HepG2 (cell line): ENCODE measurements around the gene FBXO39. TPM values are rescaled to one million over a fixed set of nuclear protein-coding genes. Genes with fewer than 3 reads are reported as not detected.
A peak's percentile ranks its signal among the peaks of the same experiment; 100 is the strongest.

ENCODE experiments used
- ATAC-seq: fragments of 200-7000 bp; cut with Tn5 transposase; 3 replicates; pipeline ENCODE4 v1.9.1; 2020; ENCODE audit warnings: mild to moderate bottlenecking, moderate library complexity
- BruUV-seq: library from RNA; stranded (reverse); fragments of 400-500 nt; replicated peaks from 2 replicates; lab custom pipeline; 2021; lab: Mats Ljungman, UMichigan
- CTCF ChIA-PET: fragments of 300-600 bp; formaldehyde crosslinking; extraction: SDS; loops from one replicate; lab custom pipeline; 2021; ENCODE audit warnings: low total read pairs, inconsistent platforms, low intra/inter-chr PET ratio; lab: Yijun Ruan, JAX
- POLR2A ChIA-PET: fragments of 350-600 bp; sonication (Branson Sonifier 250); formaldehyde crosslinking; loops from one replicate; lab custom pipeline; 2020; ENCODE audit warnings: antibody characterized with exemption, inconsistent platforms; lab: Yijun Ruan, JAX
- DNase-seq: peaks from one replicate; pipeline ENCODE4 v3.0.0-alpha.2; 2015; ENCODE audit warnings: low spot score
- FAIRE-seq: peaks from 3 replicates; lab custom pipeline; 2011; peaks lifted over from hg19 to GRCh38; lab: Jason Lieb, UNC
- H2AFZ ChIP-seq: one replicate; pipeline ENCODE4 v1.6.1; 2011; ENCODE audit warnings: low read length, inconsistent platforms
- H3K27ac ChIP-seq: fragments of 300-600 bp; 3 replicates; pipeline ENCODE4 v1.8.0; 2011; ENCODE audit warnings: mixed run types, mild to moderate bottlenecking, mixed read lengths, low read length, inconsistent platforms; ENCODE audit not compliant: insufficient read depth; ENCODE audit errors: extremely low read length
- H3K27me3 ChIP-seq, 2 experiments: fragments of 200-600 bp in 1 of 2; 2 replicates in 1 of 2; 3 replicates in 1 of 2; pipeline versions ENCODE4 v1.6.0 to v1.8.0; 2011; ENCODE audit warnings: low read length in 2 of 2, mild to moderate bottlenecking in 2 of 2, moderate library complexity in 2 of 2, inconsistent platforms in 1 of 2; ENCODE audit not compliant: insufficient read depth in 2 of 2, control insufficient read depth in 1 of 2
- H3K36me3 ChIP-seq, 2 experiments: fragments of 200-600 bp in 1 of 2; replicated peaks in 1 of 2; 2 replicates in 1 of 2; 3 replicates in 1 of 2; pipeline versions ENCODE4 v1.5.1 to v1.8.0; 2011; ENCODE audit warnings: low read length in 2 of 2, inconsistent platforms in 1 of 2; ENCODE audit not compliant: insufficient read depth in 2 of 2, control insufficient read depth in 1 of 2
- H3K4me1 ChIP-seq: 2 replicates; pipeline ENCODE4 v1.5.1; 2012; ENCODE audit warnings: low read length, inconsistent platforms; ENCODE audit not compliant: insufficient read depth
- H3K4me2 ChIP-seq: 2 replicates; pipeline ENCODE4 v1.6.0; 2011; ENCODE audit warnings: low read depth, low read length, inconsistent platforms
- H3K4me3 ChIP-seq, 3 experiments: fragments of 200-600 bp in 1 of 3; sonication (generic), shearing (Covaris generic) in 1 of 3; replicated peaks in 1 of 3; 2 replicates each; pipeline ENCODE4 v1.5.1; 2011 to 2016; ENCODE audit warnings: low read length in 3 of 3, inconsistent platforms in 2 of 3, low read depth in 2 of 3, mild to moderate bottlenecking in 2 of 3, control low read depth in 1 of 3, mixed read lengths in 1 of 3; ENCODE audit not compliant: insufficient read depth in 1 of 3
- H3K79me2 ChIP-seq: one replicate; pipeline ENCODE4 v1.6.1; 2011; ENCODE audit warnings: low read length, inconsistent platforms; ENCODE audit not compliant: insufficient read depth
- H3K9ac ChIP-seq: 2 replicates; pipeline ENCODE4 v1.6.0; 2011; ENCODE audit warnings: mild to moderate bottlenecking, low read depth, low read length, inconsistent platforms; ENCODE audit not compliant: insufficient read depth
- H3K9me3 ChIP-seq: 2 replicates; pipeline ENCODE4 v1.5.1; 2012; ENCODE audit warnings: mild to moderate bottlenecking, low read length
- H4K20me1 ChIP-seq: 2 replicates; pipeline ENCODE4 v1.6.0; 2011; ENCODE audit warnings: inconsistent platforms, mild to moderate bottlenecking, low read length, moderate library complexity; ENCODE audit not compliant: insufficient read depth
- ATF4 ChIP-seq, 2 experiments: fragments of 450-650 bp in 1 of 2; sonication (generic) in 1 of 2; formaldehyde crosslinking; IDR thresholded peaks; 2 replicates each; pipeline versions ENCODE4 v1.5.0 to v1.8.0; 2020 to 2022; ENCODE audit warnings: mild to moderate bottlenecking in 1 of 2, missing genetic modification reagents in 1 of 2
- CEBPB ChIP-seq: IDR thresholded peaks from 2 replicates; pipeline ENCODE4 v1.6.1; 2011; ENCODE audit warnings: low read depth, low read length, improper control_type of control experiment, borderline replicate concordance
- CREB1 ChIP-seq, 2 experiments: fragments of 450-650 bp in 1 of 2; IDR thresholded peaks; 2 replicates each; pipeline ENCODE4 v1.6.1; 2016 to 2017; ENCODE audit warnings: control low read depth in 1 of 2, mild to moderate bottlenecking in 1 of 2, missing compliant biosample characterization in 1 of 2, missing genetic modification characterization in 1 of 2
- ELF3 ChIP-seq: IDR thresholded peaks from 2 replicates; pipeline ENCODE4 v1.6.1; 2016; ENCODE audit warnings: missing genetic modification reagents, missing compliant biosample characterization
- FOXA3 ChIP-seq: IDR thresholded peaks from 2 replicates; pipeline ENCODE4 v1.6.1; 2016; ENCODE audit warnings: missing genetic modification reagents, missing compliant biosample characterization
- GABPA ChIP-seq, 2 experiments: IDR thresholded peaks; 2 replicates each; pipeline ENCODE4 v1.6.1; 2011 to 2016; ENCODE audit warnings: low read depth in 2 of 2, low read length in 1 of 2, missing biosample characterization in 1 of 2, missing genetic modification characterization in 1 of 2
- GATAD2A ChIP-seq: IDR thresholded peaks from 2 replicates; pipeline ENCODE4 v1.6.1; 2016
- HHEX ChIP-seq: IDR thresholded peaks from 2 replicates; pipeline ENCODE4 v1.6.1; 2016; ENCODE audit warnings: control low read depth
- HOXA3 ChIP-seq: sonication (generic); formaldehyde crosslinking; IDR thresholded peaks from 2 replicates; pipeline ENCODE4 v1.5.0; 2020; ENCODE audit warnings: missing genetic modification reagents
- KLF16 ChIP-seq, 2 experiments: sonication (generic) in 1 of 2; formaldehyde crosslinking in 1 of 2; IDR thresholded peaks; 2 replicates each; pipeline versions ENCODE4 v1.6.1 to v1.8.0; 2016 to 2023; ENCODE audit warnings: missing genetic modification reagents in 2 of 2, missing compliant biosample characterization in 1 of 2
- NR0B2 ChIP-seq: sonication (generic); formaldehyde crosslinking; IDR thresholded peaks from 2 replicates; pipeline ENCODE4 v1.4.0; 2020; ENCODE audit warnings: mild to moderate bottlenecking, missing genetic modification reagents
- RXRB ChIP-seq: IDR thresholded peaks from 2 replicates; pipeline ENCODE4 v1.6.1; 2016; ENCODE audit warnings: borderline replicate concordance, missing genetic modification reagents, missing compliant biosample characterization
- TBL1XR1 ChIP-seq: fragments of 150-350 bp; IDR thresholded peaks from 2 replicates; pipeline ENCODE4 v1.6.1; 2014; ENCODE audit warnings: borderline replicate concordance, low read length; ENCODE audit not compliant: partially characterized antibody
- THAP8 ChIP-seq: sonication (generic); formaldehyde crosslinking; IDR thresholded peaks from 2 replicates; pipeline ENCODE4 v1.5.1; 2020; ENCODE audit warnings: missing genetic modification reagents, mild to moderate bottlenecking, borderline replicate concordance
- ZBTB14 ChIP-seq: sonication (generic); formaldehyde crosslinking; IDR thresholded peaks from 2 replicates; pipeline ENCODE4 v1.4.0; 2020; ENCODE audit warnings: missing genetic modification reagents
- ZNF276 ChIP-seq: sonication (generic); formaldehyde crosslinking; IDR thresholded peaks from 2 replicates; pipeline ENCODE4 v1.4.0; 2020; ENCODE audit warnings: mild to moderate bottlenecking, low read depth, missing genetic modification reagents
- ZNF350 ChIP-seq: sonication (generic); formaldehyde crosslinking; IDR thresholded peaks from 2 replicates; pipeline ENCODE4 v1.4.0; 2020; ENCODE audit warnings: mild to moderate bottlenecking, low read depth, missing genetic modification reagents, borderline replicate concordance
- ZNF713 ChIP-seq: sonication (generic); formaldehyde crosslinking; IDR thresholded peaks from 2 replicates; pipeline ENCODE4 v1.4.0; 2020; ENCODE audit warnings: mild to moderate bottlenecking, missing genetic modification reagents
- WGBS: methylation state at CpG from one replicate; pipeline ENCODE4 v1.1.6; 2017; ENCODE audit warnings: low lambda C conversion rate; 5-methylcytosine and 5-hydroxymethylcytosine counted together
- in situ Hi-C: cut with HindIII; loops from 2 replicates; pipeline ENCODE4 v1.10.0; 2017; ENCODE audit warnings: low pct_unique_long_range_greater_than_20kb; ENCODE audit not compliant: extremely low pct_ligation_motif_present
- intact Hi-C: fragments of 100-400 bp; cut with micrococcal nuclease; formaldehyde crosslinking; loops from one replicate; pipeline ENCODE4 v1.10.0; 2022; ENCODE audit not compliant: unreplicated experiment
- polyA plus RNA-seq, 8 experiments: library from polyadenylated mRNA; depleted of rRNA in 3 of 8; stranded (reverse) in 7 of 8; unstranded in 1 of 8; fragments of >200 nt; fragmentation: Illumina TruSeq in 4 of 8; extraction: Trizol in 4 of 8; gene quantifications; 2 replicates each; pipeline versions ENCODE4 v1.2.1 to v1.2.3, GENCODE V29; 2011 to 2016; ENCODE audit warnings: low read depth in 4 of 8, missing spikeins in 1 of 8, mixed read lengths in 1 of 8; ENCODE audit not compliant: insufficient read depth in 1 of 8
- total RNA-seq, 5 experiments: library from RNA; depleted of rRNA; stranded (reverse); fragments of >200 nt; fragmentation: Illumina TruSeq; extraction: Trizol; gene quantifications; 2 replicates each; pipeline ENCODE4 v1.2.3, GENCODE V29; 2016; ENCODE audit warnings: low read depth in 1 of 5

The FBXO39 gene
- total and polyA plus RNA-seq, 2 of the 13 experiments (the other 11 are each of a cell fraction or from before 2014, with no cell fraction given), result 0.09 TPM; not detected in 1

- peak; percentile 51 for TF ChIP-seq ELF3 (CRISPR knock-in tag)
- TF ChIP-seq KLF16 (CRISPR knock-in tag; IDR thresholded peaks at IDR 0.05), result peak in 1 of 2 experiments; percentile 39; a peak in 1 of 4 replicates
- TF ChIP-seq TBL1XR1, result peak; percentile 48
- TF ChIP-seq GABPA (IDR thresholded peaks at IDR 0.05; ENCODE audit: low read depth, low read length), result no peak
- peak; percentile 33; the same call in 1 of the 2 replicates for TF ChIP-seq GABPA (CRISPR knock-in tag; IDR thresholded peaks at IDR 0.05; ENCODE audit: low read depth)
- TF ChIP-seq HOXA3 (CRISPR knock-in tag), result peak; percentile 65; the same call in 1 of the 2 replicates
- TF ChIP-seq CREB1 (IDR thresholded peaks at IDR 0.05), result peak; percentile 70
- TF ChIP-seq CREB1 (CRISPR knock-in tag; IDR thresholded peaks at IDR 0.05), result peak; percentile 88
- TF ChIP-seq CEBPB, result 0 out of 2 replicates have a peak, but pooled peaks have one; percentile 32
- peak; percentile 42 for TF ChIP-seq FOXA3 (CRISPR knock-in tag)
- peak; percentile 57 for TF ChIP-seq RXRB (CRISPR knock-in tag)
- peak; percentile 63; the same call in 1 of the 2 replicates for TF ChIP-seq GATAD2A (CRISPR knock-in tag)
These were observed 11.2 kb downstream of the FBXO39 start (continued) for GRCh38 chr17:6787081-6787693.

- ChIA-PET CTCF (no interaction called here), POLR2A (no interaction called here)
- no peaks in the 10 kb centered on the region for H3K36me3 ChIP-seq
- ATAC-seq (no peak), FAIRE-seq (no peak), DNase-seq (no peak)
- no peak overlapping the region for H3K27ac ChIP-seq
- no peaks in the 10 kb centered on the region for H3K79me2 ChIP-seq
- H3K4me1 ChIP-seq, result peaks cover 37% of the 10 kb centered on the region
- H3K4me3 ChIP-seq, result no peak overlapping the region
- no peaks in the 10 kb centered on the region for H4K20me1 ChIP-seq
- H3K9ac ChIP-seq, result no peak overlapping the region
- no peaks in the 10 kb centered on the region; a peak in 1 of 5 replicates for H3K27me3 ChIP-seq
- BruUV-seq, result no TSS peak
- in situ Hi-C loops, result no loop called here
- 63% methylated on average over 4 of the region's 4 CpGs for WGBS
- intact Hi-C loops, result no loop called here
- H3K9me3 ChIP-seq, result no peaks in the 10 kb centered on the region
- H3K4me2 ChIP-seq, result no peak overlapping the region
- no peak overlapping the region for H2AFZ ChIP-seq
- TF ChIP-seq ZNF276 (CRISPR knock-in tag) (no peak), ZNF713 (CRISPR knock-in tag) (no peak), ZNF350 (CRISPR knock-in tag) (no peak), HHEX (CRISPR knock-in tag) (no peak), ATF4 (CRISPR knock-in tag; IDR thresholded peaks at IDR 0.05) (no peak), NR0B2 (no peak), THAP8 (CRISPR knock-in tag) (no peak), ZBTB14 (CRISPR knock-in tag) (no peak)
These were observed 13.1 kb downstream of the FBXO39 start for GRCh38 chr17:6789146-6789545.
